ENCODE results near the gene VPS52.
"Not testable (repeated sequence)": the region's sequence is repeated elsewhere in the genome, so short reads cannot be mapped to it uniquely, and the experiment has no call there.

VPS52 gene

GRCh38 chr6:33272275-33273128, 826 bp upstream of the VPS52 start:
- TF ChIP-seq, protein P1, sequence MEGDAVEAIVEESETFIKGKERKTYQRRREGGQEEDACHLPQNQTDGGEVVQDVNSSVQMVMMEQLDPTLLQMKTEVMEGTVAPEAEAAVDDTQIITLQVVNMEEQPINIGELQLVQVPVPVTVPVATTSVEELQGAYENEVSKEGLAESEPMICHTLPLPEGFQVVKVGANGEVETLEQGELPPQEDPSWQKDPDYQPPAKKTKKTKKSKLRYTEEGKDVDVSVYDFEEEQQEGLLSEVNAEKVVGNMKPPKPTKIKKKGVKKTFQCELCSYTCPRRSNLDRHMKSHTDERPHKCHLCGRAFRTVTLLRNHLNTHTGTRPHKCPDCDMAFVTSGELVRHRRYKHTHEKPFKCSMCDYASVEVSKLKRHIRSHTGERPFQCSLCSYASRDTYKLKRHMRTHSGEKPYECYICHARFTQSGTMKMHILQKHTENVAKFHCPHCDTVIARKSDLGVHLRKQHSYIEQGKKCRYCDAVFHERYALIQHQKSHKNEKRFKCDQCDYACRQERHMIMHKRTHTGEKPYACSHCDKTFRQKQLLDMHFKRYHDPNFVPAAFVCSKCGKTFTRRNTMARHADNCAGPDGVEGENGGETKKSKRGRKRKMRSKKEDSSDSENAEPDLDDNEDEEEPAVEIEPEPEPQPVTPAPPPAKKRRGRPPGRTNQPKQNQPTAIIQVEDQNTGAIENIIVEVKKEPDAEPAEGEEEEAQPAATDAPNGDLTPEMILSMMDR (conservative IDR thresholded peaks at IDR 0.05), result no peak
- peak; percentile 60 for TF ChIP-seq ZFX (IDR thresholded peaks at IDR 0.05)
- peak overlapping the region; percentile 97 for H3K27ac ChIP-seq

GRCh38 chr6:33271117-33271467, 584 bp downstream of the VPS52 start:
- no peak for TF ChIP-seq ZFX (IDR thresholded peaks at IDR 0.05)
- TF ChIP-seq, protein P1 (conservative IDR thresholded peaks at IDR 0.05), result no peak

GRCh38 chr6:33264015-33264414, 7.7 kb downstream of the VPS52 start:
- no peak for TF ChIP-seq ZFX (IDR thresholded peaks at IDR 0.05)
- TF ChIP-seq, protein P1 (conservative IDR thresholded peaks at IDR 0.05), result no peak
- no peak overlapping the region for H3K27ac ChIP-seq

More at GRCh38 chr6:33271117-33271467, 584 bp downstream of the VPS52 start:
- H3K27ac ChIP-seq, result peak overlapping the region; percentile 97

DNA sequence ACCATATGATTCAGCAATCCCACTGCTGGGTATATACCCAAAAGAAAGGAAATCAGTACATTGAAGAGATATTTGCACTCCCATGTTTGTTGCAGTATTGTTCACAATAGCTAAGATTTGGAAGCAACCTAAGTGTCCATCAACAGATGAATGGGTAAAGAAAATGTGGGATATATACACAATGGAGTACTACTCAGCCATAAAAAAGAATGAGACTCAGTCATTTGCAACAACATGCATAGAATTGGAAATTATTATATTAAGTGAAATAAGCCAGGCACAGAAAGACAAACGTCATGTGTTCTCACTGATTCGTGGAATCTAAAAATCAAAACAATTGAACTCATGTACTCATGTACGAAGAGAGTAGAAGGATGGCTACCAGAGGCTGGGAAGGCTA, 9.2 kb downstream of the VPS52 start:
- H3K27ac ChIP-seq, result not testable (repeated sequence)

DNA sequence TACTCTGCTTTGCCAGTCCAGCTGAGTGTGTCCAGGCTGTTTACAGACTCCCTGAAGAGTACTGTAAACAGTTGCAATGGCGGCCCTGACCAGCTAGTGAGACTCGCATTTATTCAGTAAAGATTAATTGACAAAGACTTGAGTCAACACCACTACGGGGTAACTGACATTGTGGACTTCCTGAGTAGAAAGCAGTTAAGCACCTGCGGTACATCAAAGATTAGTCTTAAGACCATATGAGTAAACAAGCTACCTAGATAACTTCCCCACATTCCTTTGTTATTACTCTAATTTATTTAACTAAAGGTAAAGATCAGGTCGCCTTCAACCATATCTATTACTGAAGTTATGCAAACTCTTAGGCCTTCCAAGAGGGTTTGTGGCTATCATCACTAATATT, 12.6 kb downstream of the VPS52 start:
- H3K27ac ChIP-seq, result no peak overlapping the region
- no peak for TF ChIP-seq ZFX (IDR thresholded peaks at IDR 0.05)

DNA sequence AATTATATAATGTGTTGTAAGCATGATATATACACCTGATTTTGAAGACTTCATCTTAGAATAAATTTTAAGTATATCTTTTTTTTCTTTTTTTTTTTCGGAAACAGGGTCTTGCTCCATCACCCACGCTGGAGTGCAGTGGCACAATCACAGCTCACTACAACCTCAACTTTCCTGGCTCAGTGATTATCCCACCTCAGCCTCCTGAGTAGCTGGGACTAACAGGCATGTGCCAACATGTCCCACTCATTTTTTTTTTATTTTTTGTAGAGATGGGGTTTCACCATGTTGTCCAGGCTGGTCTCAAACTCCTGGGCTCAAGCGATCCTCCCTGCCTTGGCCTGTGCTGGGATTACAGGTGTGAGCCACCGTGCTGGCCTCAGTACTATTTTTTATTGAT, 17.1 kb downstream of the VPS52 start:
- H3K27ac ChIP-seq, result no peak overlapping the region
- TF ChIP-seq, protein P1 (conservative IDR thresholded peaks at IDR 0.05), result no peak
- no peak for TF ChIP-seq ZFX (IDR thresholded peaks at IDR 0.05)

DNA sequence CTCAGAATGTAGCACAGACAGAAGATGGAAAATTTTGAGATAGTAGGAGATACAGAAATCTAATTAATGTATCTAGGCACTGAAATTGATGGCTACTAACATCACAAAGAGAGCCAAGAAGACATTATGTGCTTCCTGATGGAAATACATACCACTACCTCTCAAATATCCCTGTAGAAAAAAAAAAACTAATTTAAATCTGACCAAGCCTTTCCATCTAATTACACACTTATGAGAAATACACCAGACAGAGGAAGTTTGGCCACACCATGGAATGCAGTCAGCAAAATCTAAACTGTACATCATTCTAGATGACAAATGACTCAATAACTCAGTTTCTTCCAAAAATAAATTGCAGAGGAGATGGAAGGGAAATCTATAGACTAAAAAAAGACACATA, 18.9 kb downstream of the VPS52 start:
- no peak overlapping the region for H3K27ac ChIP-seq
- TF ChIP-seq, protein P1 (conservative IDR thresholded peaks at IDR 0.05), result no peak
- TF ChIP-seq ZFX (IDR thresholded peaks at IDR 0.05), result no peak

GRCh38 chr6:33251395-33252012, 20.2 kb downstream of the VPS52 start:
- TF ChIP-seq ZFX (IDR thresholded peaks at IDR 0.05), result no peak
- TF ChIP-seq, protein P1 (conservative IDR thresholded peaks at IDR 0.05), result no peak

More at GRCh38 chr6:33251395-33252012, 20.2 kb downstream of the VPS52 start:
- no peak overlapping the region for H3K27ac ChIP-seq

Data from C4-2B (cell line).